OCI-LY1 (cell line): ENCODE measurements around the gene SLC27A3.

Experiments used
- H2AFZ ChIP-seq: fragments of 200-600 bp; sonication (generic), shearing (Covaris generic); 2 replicates; pipeline ENCODE4 v1.6.0; 2014; ENCODE audit warnings: antibody characterized with exemption, mild to moderate bottlenecking, low read length
- H3F3A ChIP-seq: fragments of 200-600 bp; sonication (generic), shearing (Covaris generic); 2 replicates; pipeline ENCODE4 v1.6.0; 2014; ENCODE audit warnings: mild to moderate bottlenecking, antibody characterized with exemption, low read length, moderate library complexity; ENCODE audit not compliant: insufficient read depth
- H3K27ac ChIP-seq: fragments of 200-600 bp; sonication (generic); 2 replicates; pipeline ENCODE4 v1.5.1; 2014; ENCODE audit warnings: low read length, mixed run types, mild to moderate bottlenecking, low read depth; ENCODE audit not compliant: poor library complexity, severe bottlenecking
- H3K27me3 ChIP-seq: fragments of 200-600 bp; sonication (generic); 2 replicates; pipeline ENCODE4 v1.6.0; 2014; ENCODE audit warnings: antibody characterized with exemption, mild to moderate bottlenecking, low read length, moderate library complexity; ENCODE audit not compliant: insufficient read depth
- H3K36me3 ChIP-seq: fragments of 200-600 bp; sonication (generic); 2 replicates; pipeline ENCODE4 v1.6.1; 2014; ENCODE audit warnings: mild to moderate bottlenecking, antibody characterized with exemption, low read length, moderate library complexity, mixed read lengths; ENCODE audit not compliant: insufficient read depth
- H3K4me1 ChIP-seq: fragments of 200-600 bp; sonication (generic); 2 replicates; pipeline ENCODE4 v1.5.1; 2014; ENCODE audit warnings: mild to moderate bottlenecking, low read length, moderate library complexity; ENCODE audit not compliant: insufficient read depth, severe bottlenecking
- H3K4me2 ChIP-seq: fragments of 200-600 bp; sonication (generic), shearing (Covaris generic); 2 replicates; pipeline ENCODE4 v1.6.1; 2014; ENCODE audit warnings: low read length
- H3K4me3 ChIP-seq: fragments of 200-600 bp; sonication (generic); 2 replicates; pipeline ENCODE4 v1.5.1; 2014; ENCODE audit warnings: low read length, low read depth, mild to moderate bottlenecking, mixed read lengths; ENCODE audit not compliant: poor library complexity, severe bottlenecking
- H3K79me2 ChIP-seq: fragments of 200-600 bp; shearing (Covaris generic); 2 replicates; pipeline ENCODE4 v1.6.1; 2016; ENCODE audit warnings: mixed run types, low read length, mixed read lengths; ENCODE audit not compliant: insufficient read depth
- H3K9ac ChIP-seq: fragments of 200-600 bp; sonication (generic), shearing (Covaris generic); 2 replicates; pipeline ENCODE4 v1.6.1; 2014; ENCODE audit warnings: mild to moderate bottlenecking, low read length, mixed read lengths
- H3K9me2 ChIP-seq: fragments of 200-600 bp; sonication (generic), shearing (Covaris generic); 2 replicates; pipeline ENCODE4 v1.6.1; 2014; ENCODE audit warnings: low read depth, mild to moderate bottlenecking, low read length, mixed read lengths
- H3K9me3 ChIP-seq: fragments of 200-600 bp; shearing (Covaris generic); 2 replicates; pipeline ENCODE4 v1.6.1; 2014; ENCODE audit warnings: low read length, mixed read lengths
- H4K20me1 ChIP-seq: fragments of 200-600 bp; sonication (generic), shearing (Covaris generic); 2 replicates; pipeline ENCODE4 v1.6.0; 2016; ENCODE audit warnings: mild to moderate bottlenecking, low read length; ENCODE audit not compliant: insufficient read depth
- CTCF ChIP-seq: fragments of 200-600 bp; sonication (generic), shearing (Covaris generic); IDR thresholded peaks from 2 replicates; pipeline ENCODE4 v1.5.1; 2017; ENCODE audit warnings: mild to moderate bottlenecking, antibody characterized with exemption, low read length, moderate library complexity, mixed read lengths
- EZH2 ChIP-seq: fragments of 200-600 bp; sonication (generic), shearing (Covaris generic); IDR thresholded peaks from 2 replicates; pipeline ENCODE4 v1.8.0; 2017; ENCODE audit warnings: borderline replicate concordance, mixed run types, mild to moderate bottlenecking, antibody characterized with exemption, low read length, moderate library complexity, mixed read lengths

SLC27A3 gene

GRCh38 chr1:153794624-153795329 lies 19.6 kb downstream of the SLC27A3 start:
- no peaks in the 10 kb centered on the region for H3K79me2 ChIP-seq
- H3K4me1 ChIP-seq, result peaks cover 29% of the 10 kb centered on the region
- no peak overlapping the region for H3K9ac ChIP-seq
- H3F3A ChIP-seq, result peaks cover 5% of the 10 kb centered on the region; the same call in 1 of the 2 replicates
- no peaks in the 10 kb centered on the region for H3K9me3 ChIP-seq
- H2AFZ ChIP-seq, result no peak overlapping the region
- H3K27ac ChIP-seq, result no peak overlapping the region
- no peaks in the 10 kb centered on the region for H3K27me3 ChIP-seq
- H3K9me2 ChIP-seq, result no peaks in the 10 kb centered on the region
- no peaks in the 10 kb centered on the region for H3K36me3 ChIP-seq
- no peak overlapping the region for H3K4me3 ChIP-seq
- no peaks in the 10 kb centered on the region for H4K20me1 ChIP-seq
- TF ChIP-seq CTCF (no peak), EZH2 (no peak)
- no peak overlapping the region for H3K4me2 ChIP-seq

GRCh38 chr1:153795330-153795837 lies 20.2 kb downstream of the SLC27A3 start:
- Histone ChIP-seq H4K20me1 (no peaks in the 10 kb centered on the region), H3F3A (peaks cover 5% of the 10 kb centered on the region; the same call in 1 of the 2 replicates), H3K36me3 (no peaks in the 10 kb centered on the region), H3K4me2 (no peak overlapping the region), H3K27me3 (no peaks in the 10 kb centered on the region), H3K9ac (no peak overlapping the region), H3K9me2 (no peaks in the 10 kb centered on the region), H3K4me1 (peaks cover 27% of the 10 kb centered on the region), H2AFZ (no peak overlapping the region), H3K79me2 (no peaks in the 10 kb centered on the region), H3K27ac (no peak overlapping the region), H3K9me3 (no peaks in the 10 kb centered on the region), H3K4me3 (no peak overlapping the region)
- TF ChIP-seq EZH2, result no peak

- Histone ChIP-seq H3F3A (peaks cover 5% of the 10 kb centered on the region; the same call in 1 of the 2 replicates), H2AFZ (no peak overlapping the region), H3K79me2 (no peaks in the 10 kb centered on the region), H3K4me3 (no peak overlapping the region), H3K9me3 (no peaks in the 10 kb centered on the region), H3K27ac (no peak overlapping the region), H4K20me1 (no peaks in the 10 kb centered on the region), H3K9me2 (no peaks in the 10 kb centered on the region), H3K27me3 (no peaks in the 10 kb centered on the region), H3K9ac (no peak overlapping the region), H3K4me1 (peaks cover 20% of the 10 kb centered on the region), H3K36me3 (no peaks in the 10 kb centered on the region), H3K4me2 (no peak overlapping the region)
- TF ChIP-seq CTCF (no peak), EZH2 (no peak)
These were observed 21.0 kb downstream of the SLC27A3 start for GRCh38 chr1:153795934-153796785.
